Psoas muscle (tissue), 8 donors: Measurements from ENCODE around the gene PRKCA. TPM values are rescaled to one million over a fixed set of nuclear protein-coding genes. Genes with fewer than 3 reads are reported as not detected.

Experiments
- ATAC-seq, 4 donors: fragments of 200-7000 bp; cut with Tn5 transposase; one replicate each; pipeline ENCODE4 v1.9.1; 2020; ENCODE audit warnings: moderate library complexity in 3 of 4, mild to moderate bottlenecking in 2 of 4
- DNase-seq, 2 donors: peaks; one replicate each; pipeline ENCODE4 v3.0.0-alpha.2; 2020
- H3K27ac ChIP-seq: fragments of 200-600 bp; one replicate; pipeline ENCODE4 v1.8.0; 2022
- H3K27me3 ChIP-seq, 3 donors: fragments of 200-600 bp in 1 of 3; one replicate each; pipeline versions ENCODE4 v1.6.1 to v1.8.0; 2013 to 2022; ENCODE audit warnings: low read length in 2 of 3, mild to moderate bottlenecking in 2 of 3, moderate library complexity in 1 of 3; ENCODE audit not compliant: insufficient read depth in 3 of 3
- H3K36me3 ChIP-seq, 2 donors: fragments of 200-600 bp in 1 of 2; one replicate each; pipeline versions ENCODE4 v1.6.1 to v1.8.0; 2013 to 2022; ENCODE audit warnings: low read depth in 1 of 2, mild to moderate bottlenecking in 1 of 2, moderate library complexity in 1 of 2; ENCODE audit not compliant: insufficient read depth in 1 of 2
- H3K4me1 ChIP-seq: fragments of 200-600 bp; one replicate; pipeline ENCODE4 v1.8.0; 2022
- H3K4me3 ChIP-seq: fragments of 200-600 bp; one replicate; pipeline ENCODE4 v1.8.0; 2022; ENCODE audit warnings: mild to moderate bottlenecking
- H3K9me3 ChIP-seq: fragments of 200-600 bp; one replicate; pipeline ENCODE4 v1.8.0; 2022
- WGBS, 3 donors: extraction: QIAGEN DNeasy Blood & Tissue Kit; methylation state at CpG; one replicate each; pipeline versions ENCODE4 v1.1.6 to v1.1.7; 2013; 5-methylcytosine and 5-hydroxymethylcytosine counted together
- intact Hi-C, 2 donors: fragments of 100-400 bp; cut with DNase I; formaldehyde crosslinking; loops; one replicate each; pipeline versions ENCODE4 v1.11.0 to v1.14.2; 2022
- polyA plus RNA-seq, 3 donors: library from polyadenylated mRNA; stranded (reverse); fragments of 200-250 nt; gene quantifications; one replicate each; pipeline ENCODE4 v1.2.3, GENCODE V29; 2013
- total RNA-seq, 4 donors: library from RNA; stranded (reverse); fragmentation: NEBNext Ultra II Directional in 2 of 4; extraction: Animal tissue kit (Norgen Biotek cat#: 25700) in 2 of 4; gene quantifications; one replicate each; pipeline versions ENCODE4 v1.2.1 to v1.2.4, GENCODE V29; 2021 to 2023
- TF ChIP-seq, protein P1 (sequence below): fragments of 200-600 bp; IDR thresholded peaks from one replicate; pipeline ENCODE4 v1.8.0; 2022; ENCODE audit warnings: antibody characterized with exemption
- donor health status: healthy with polysubstance abuse.
- donor health status: DM: no; HTN: no; CAD: no; lungs with moderate emphysema.
- donor health status: Bipolar disorder and iron deficiency.
- donor health status: healthy.
- donor health status: DM: yes; HTN: yes; CAD: no.
- donor health status: DM: no; HTN: no; CAD: no.
- donor health status: DM: no; HTN: no; CAD: no.
- donor health status: DM: yes; HTN: yes; CAD: no.

Gene PRKCA
- total and polyA plus RNA-seq, 7 donors, result 0.35 to 15.5 (median 8.2) TPM

DNA sequence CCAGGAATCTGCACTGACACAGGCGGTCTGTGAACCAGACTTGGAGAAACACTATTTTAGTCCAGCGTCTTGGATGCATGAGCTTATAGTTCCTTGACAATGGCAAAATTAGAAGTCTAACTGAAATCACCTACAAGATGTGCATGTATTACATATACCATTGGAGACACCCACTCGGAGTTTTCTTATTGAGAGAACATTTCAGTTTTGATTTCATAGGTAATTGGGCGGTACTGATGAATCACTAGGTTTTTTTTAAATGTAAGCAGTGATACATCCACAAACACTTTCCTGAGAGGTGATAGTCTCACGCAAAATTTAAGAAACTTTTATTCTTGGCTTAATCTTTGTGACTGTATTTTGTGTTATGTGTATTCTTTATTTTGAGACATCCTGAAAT, 69.8 kb downstream of the PRKCA start:
- Histone ChIP-seq H3K9me3 (no peaks in the 10 kb centered on the region), H3K27ac (no peak overlapping the region), H3K36me3 (no peaks in the 10 kb centered on the region), H3K27me3 (no peaks in the 10 kb centered on the region), H3K4me3 (no peak overlapping the region), H3K4me1 (no peaks in the 10 kb centered on the region)
- DNase-seq (no peak), ATAC-seq (no peak)
- intact Hi-C loops, result loop anchor here in 1 of 2 donors (5.0 kb wide), 1 partner anchor 35 kb away; no protein-coding TSS in a partner anchor
- WGBS, 3 donors, result 94 to 97% (median 95%) methylated on average over 5 of the region's 5 CpGs
- TF ChIP-seq, protein P1, sequence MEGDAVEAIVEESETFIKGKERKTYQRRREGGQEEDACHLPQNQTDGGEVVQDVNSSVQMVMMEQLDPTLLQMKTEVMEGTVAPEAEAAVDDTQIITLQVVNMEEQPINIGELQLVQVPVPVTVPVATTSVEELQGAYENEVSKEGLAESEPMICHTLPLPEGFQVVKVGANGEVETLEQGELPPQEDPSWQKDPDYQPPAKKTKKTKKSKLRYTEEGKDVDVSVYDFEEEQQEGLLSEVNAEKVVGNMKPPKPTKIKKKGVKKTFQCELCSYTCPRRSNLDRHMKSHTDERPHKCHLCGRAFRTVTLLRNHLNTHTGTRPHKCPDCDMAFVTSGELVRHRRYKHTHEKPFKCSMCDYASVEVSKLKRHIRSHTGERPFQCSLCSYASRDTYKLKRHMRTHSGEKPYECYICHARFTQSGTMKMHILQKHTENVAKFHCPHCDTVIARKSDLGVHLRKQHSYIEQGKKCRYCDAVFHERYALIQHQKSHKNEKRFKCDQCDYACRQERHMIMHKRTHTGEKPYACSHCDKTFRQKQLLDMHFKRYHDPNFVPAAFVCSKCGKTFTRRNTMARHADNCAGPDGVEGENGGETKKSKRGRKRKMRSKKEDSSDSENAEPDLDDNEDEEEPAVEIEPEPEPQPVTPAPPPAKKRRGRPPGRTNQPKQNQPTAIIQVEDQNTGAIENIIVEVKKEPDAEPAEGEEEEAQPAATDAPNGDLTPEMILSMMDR, result no peak

DNA sequence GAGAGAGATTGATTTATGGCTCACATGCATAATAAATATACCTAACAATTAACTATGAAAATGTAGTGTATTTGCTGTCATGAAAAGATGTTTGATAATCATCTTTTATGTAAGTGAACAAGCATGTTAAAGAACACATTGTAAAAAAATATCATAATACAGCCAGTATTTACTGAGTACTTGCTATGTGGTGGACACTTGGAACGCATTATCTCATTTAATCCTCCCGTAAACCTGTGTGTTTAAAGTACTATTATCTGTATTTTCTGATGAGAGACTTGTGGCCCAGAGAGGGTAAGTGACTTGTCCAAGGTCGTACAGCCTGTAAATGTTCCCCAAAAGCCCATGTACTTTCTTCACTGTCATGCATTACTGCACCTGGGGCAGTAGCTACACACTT, 70.7 kb downstream of the PRKCA start:
- WGBS, 3 donors, result 92 to 97% (median 94%) methylated on average over 3 of the region's 3 CpGs
- ATAC-seq, result no peak
- intact Hi-C loops, result loop anchor here in 1 of 2 donors (5.0 kb wide), 1 partner anchor 34 kb away; no protein-coding TSS in a partner anchor

DNA sequence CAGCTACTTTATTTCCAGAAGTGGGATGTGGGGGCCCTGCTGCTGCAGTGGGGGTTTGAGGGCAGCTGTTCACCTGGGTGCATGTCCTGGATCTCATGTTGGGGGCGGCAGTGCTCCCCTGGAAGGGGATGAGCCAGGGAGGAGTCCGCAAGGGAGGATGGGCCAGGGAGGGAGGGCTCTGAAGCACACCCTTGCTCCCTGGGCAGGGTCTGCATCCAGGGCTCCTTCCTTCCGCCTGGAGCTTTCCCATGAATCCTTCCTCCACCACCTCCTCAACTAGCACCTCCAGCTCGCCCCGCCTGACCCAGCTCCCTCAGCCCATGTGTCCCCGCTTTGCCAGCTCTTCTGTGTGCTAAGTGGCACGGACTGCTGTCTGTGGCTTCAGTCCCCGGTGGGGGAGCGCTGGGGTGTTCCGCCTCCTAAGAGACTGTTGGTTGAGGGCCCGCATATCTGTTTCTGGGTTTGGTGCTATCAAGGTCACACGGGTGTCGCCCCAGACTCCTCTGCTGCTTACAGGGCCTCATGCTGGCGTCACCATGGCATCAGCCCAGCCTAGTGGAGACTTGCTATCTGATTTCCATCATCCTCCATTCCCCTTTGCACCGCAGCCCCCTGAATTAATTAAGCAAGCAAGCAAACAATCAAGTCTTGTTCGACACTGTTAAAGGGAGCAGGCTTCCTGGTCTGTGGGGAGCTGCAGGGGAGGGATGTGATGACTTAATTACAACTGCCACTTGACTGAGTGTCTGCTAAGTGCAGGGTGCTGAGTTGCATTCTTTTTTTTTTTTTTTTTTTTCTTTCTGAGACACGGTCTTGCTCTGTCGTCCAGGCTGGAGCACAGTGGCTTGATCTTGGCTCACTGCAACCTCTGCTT, 71.8 kb downstream of the PRKCA start:
- WGBS, 3 donors, result 73 to 82% (median 77%) methylated on average over 17 to 18 of the region's 18 CpGs
- DNase-seq, result peak in 1 of 2 donors; percentile 19
- Histone ChIP-seq H3K4me1 (no peaks in the 10 kb centered on the region), H3K27me3 (no peaks in the 10 kb centered on the region), H3K36me3 (no peaks in the 10 kb centered on the region), H3K27ac (no peak overlapping the region), H3K9me3 (no peaks in the 10 kb centered on the region), H3K4me3 (no peak overlapping the region)
- ATAC-seq, result no peak
- intact Hi-C loops, result loop anchor here in 1 of 2 donors (5.0 kb wide), 1 partner anchor 33 kb away; no protein-coding TSS in a partner anchor
- TF ChIP-seq, protein P1, result no peak

More for the DNA sequence above, 70.7 kb downstream of the PRKCA start:
- DNase-seq, result no peak
- Histone ChIP-seq H3K27me3 (no peaks in the 10 kb centered on the region), H3K36me3 (no peaks in the 10 kb centered on the region), H3K27ac (no peak overlapping the region), H3K4me3 (no peak overlapping the region), H3K9me3 (no peaks in the 10 kb centered on the region), H3K4me1 (no peaks in the 10 kb centered on the region)
- TF ChIP-seq, protein P1, result no peak

DNA sequence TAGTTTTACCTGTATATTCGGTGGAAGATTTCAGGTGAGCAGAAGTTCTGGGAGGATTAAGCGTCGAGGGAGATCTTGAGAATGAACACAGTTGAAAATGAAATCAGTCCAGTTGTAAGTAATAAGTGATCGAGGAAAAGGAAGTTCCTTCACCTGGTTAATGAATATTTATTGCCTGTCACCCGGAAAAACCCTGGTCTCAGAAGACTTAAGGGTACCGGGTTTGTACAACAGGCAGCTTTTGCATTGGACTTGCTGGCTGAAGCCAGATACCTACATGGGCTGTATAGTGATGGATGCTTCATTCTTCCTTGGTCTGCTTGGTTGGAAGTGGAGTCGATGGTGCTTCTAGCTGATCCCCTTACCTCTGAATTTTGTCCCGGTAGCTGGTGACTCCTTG, 72.7 kb downstream of the PRKCA start:
- Histone ChIP-seq H3K4me3 (no peak overlapping the region), H3K9me3 (no peaks in the 10 kb centered on the region), H3K27me3 (no peaks in the 10 kb centered on the region), H3K27ac (no peak overlapping the region), H3K36me3 (no peaks in the 10 kb centered on the region), H3K4me1 (peaks cover 5% of the 10 kb centered on the region)
- ATAC-seq (no peak), DNase-seq (no peak)
- intact Hi-C loops, result no loop called here
- TF ChIP-seq, protein P1, result no peak
- WGBS, 3 donors, result 63 to 77% (median 74%) methylated on average over 8 of the region's 8 CpGs
